ENCODE data around the gene SRPK2.

The SRPK2 gene

GRCh38 chr7:105316578-105317344, 72.0 kb downstream of the SRPK2 start:
- no peak for TF ChIP-seq CTCF (IDR thresholded peaks at IDR 0.05)

- TF ChIP-seq CTCF (IDR thresholded peaks at IDR 0.05): no peak
Observed at GRCh38 chr7:105315357-105315756, 73.4 kb downstream of the SRPK2 start.

- TF ChIP-seq CTCF (IDR thresholded peaks at IDR 0.05): no peak
Observed at GRCh38 chr7:105309235-105310169, 79.2 kb downstream of the SRPK2 start.

- TF ChIP-seq CTCF (IDR thresholded peaks at IDR 0.05): no peak
Observed at GRCh38 chr7:105307163-105307672, 81.5 kb downstream of the SRPK2 start.

- no peak for TF ChIP-seq CTCF (IDR thresholded peaks at IDR 0.05)
Observed at GRCh38 chr7:105306298-105306748, 82.4 kb downstream of the SRPK2 start.

GRCh38 chr7:105305633-105306032, 83.1 kb downstream of the SRPK2 start:
- no peak for TF ChIP-seq CTCF (IDR thresholded peaks at IDR 0.05)

- TF ChIP-seq CTCF (IDR thresholded peaks at IDR 0.05): no peak
Observed at GRCh38 chr7:105304040-105304895, 84.5 kb downstream of the SRPK2 start.
